ENCODE results near the gene PAXX.

PAXX gene

GRCh38 chr9:137013571-137013940, 21.3 kb downstream of the PAXX start:
- H3K4me3 ChIP-seq (ENCODE audit: low read depth, low read length): no peak overlapping the region
- no peak for DNase-seq (ENCODE audit: low read depth)
- no peak for TF ChIP-seq CTCF (IDR thresholded peaks at IDR 0.05; ENCODE audit: control insufficient read depth, extremely low read depth, insufficient read depth)

- no peak for DNase-seq (ENCODE audit: low read depth)
- TF ChIP-seq CTCF (IDR thresholded peaks at IDR 0.05; ENCODE audit: control insufficient read depth, extremely low read depth, insufficient read depth): no peak
- no peak overlapping the region for H3K4me3 ChIP-seq (ENCODE audit: low read depth, low read length)
Observed at GRCh38 chr9:137014166-137014565, 21.9 kb downstream of the PAXX start.

- TF ChIP-seq CTCF (IDR thresholded peaks at IDR 0.05; ENCODE audit: control insufficient read depth, extremely low read depth, insufficient read depth): no peak
- DNase-seq (ENCODE audit: low read depth): no peak
- H3K4me3 ChIP-seq (ENCODE audit: low read depth, low read length): no peak overlapping the region
Observed at GRCh38 chr9:137014776-137015539, 22.7 kb downstream of the PAXX start.

GRCh38 chr9:137015540-137015930, 23.3 kb downstream of the PAXX start:
- TF ChIP-seq CTCF (IDR thresholded peaks at IDR 0.05; ENCODE audit: control insufficient read depth, extremely low read depth, insufficient read depth): no peak
- DNase-seq (ENCODE audit: low read depth): no peak
- no peak overlapping the region for H3K4me3 ChIP-seq (ENCODE audit: low read depth, low read length)

GRCh38 chr9:137015976-137016375, 23.8 kb downstream of the PAXX start:
- no peak overlapping the region for H3K4me3 ChIP-seq (ENCODE audit: low read depth, low read length)
- no peak for TF ChIP-seq CTCF (IDR thresholded peaks at IDR 0.05; ENCODE audit: control insufficient read depth, extremely low read depth, insufficient read depth)

GRCh38 chr9:137016436-137016835, 24.2 kb downstream of the PAXX start:
- no peak for TF ChIP-seq CTCF (IDR thresholded peaks at IDR 0.05; ENCODE audit: control insufficient read depth, extremely low read depth, insufficient read depth)
- H3K4me3 ChIP-seq (ENCODE audit: low read depth, low read length): no peak overlapping the region
- no peak for DNase-seq (ENCODE audit: low read depth)

More at GRCh38 chr9:137015976-137016375, 23.8 kb downstream of the PAXX start:
- no peak for DNase-seq (ENCODE audit: low read depth)

GRCh38 chr9:137017071-137017470, 24.8 kb downstream of the PAXX start:
- DNase-seq (ENCODE audit: low read depth): no peak
- no peak for TF ChIP-seq CTCF (IDR thresholded peaks at IDR 0.05; ENCODE audit: control insufficient read depth, extremely low read depth, insufficient read depth)
- H3K4me3 ChIP-seq (ENCODE audit: low read depth, low read length): no peak overlapping the region

All from LNCaP clone FGC (cell line).